Activated T-cell treated with anti-CD3 and anti-CD28 coated beads for 1 hour (primary cell): ENCODE data around the gene NXPE3.

Source experiments
- DNase-seq: peaks from one replicate; pipeline ENCODE4 v3.0.0-alpha.2; 2020; ENCODE audit warnings: low read depth

Gene NXPE3

DNA sequence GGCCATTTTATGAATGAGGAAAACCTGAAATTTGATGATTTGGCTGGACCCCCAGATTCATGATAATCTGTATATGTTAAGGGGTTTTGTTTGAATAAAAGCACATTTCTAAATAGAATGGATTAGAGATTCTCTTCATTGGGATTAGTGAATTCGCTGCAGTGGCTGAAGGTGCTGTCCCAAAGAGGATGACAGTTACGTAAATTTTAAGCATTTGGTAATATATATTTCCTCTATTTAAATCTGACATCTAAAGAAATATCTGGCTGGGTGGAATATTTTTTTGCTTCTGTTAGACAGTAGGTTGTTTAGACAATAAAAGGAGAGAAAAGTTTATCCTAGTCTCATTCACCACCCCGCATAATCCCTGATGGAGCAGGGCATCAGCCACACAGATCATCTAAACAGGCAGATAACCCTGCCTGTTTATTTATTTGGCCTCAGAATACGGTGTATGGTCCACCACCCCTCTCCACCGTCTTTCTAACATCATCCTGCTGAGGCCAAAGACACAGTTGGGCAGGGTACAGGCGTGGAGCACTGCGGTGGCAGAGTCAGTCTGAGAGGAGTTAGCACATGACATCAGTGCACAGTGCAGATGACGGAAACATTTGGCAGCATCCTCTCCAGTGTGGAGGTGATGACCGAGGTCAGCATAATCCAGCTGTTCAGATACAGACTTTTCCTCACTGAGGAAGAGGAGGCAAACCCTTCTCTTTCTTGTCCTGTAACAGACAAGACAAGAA is 49.9 kb downstream of the NXPE3 start:
- DNase-seq = no peak

DNA sequence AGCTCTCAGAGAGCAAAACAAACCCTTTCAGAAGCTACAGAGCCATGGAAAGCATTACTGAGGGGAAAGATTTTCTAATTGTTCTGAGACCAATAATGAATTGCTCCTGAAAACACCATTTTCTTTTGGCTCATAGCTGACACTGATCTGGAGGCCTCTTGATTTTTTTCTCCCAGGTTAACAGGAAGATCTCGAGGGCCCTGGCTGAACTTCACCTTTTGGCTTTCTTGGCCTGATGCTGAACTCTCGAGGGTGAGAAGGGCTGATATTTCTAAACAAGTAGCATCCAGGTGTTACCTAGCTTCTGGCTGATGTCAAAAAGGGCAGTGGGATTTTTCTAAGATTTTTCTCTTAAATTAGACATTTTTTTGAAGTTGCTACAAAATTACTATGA is 50.4 kb downstream of the NXPE3 start:
- DNase-seq = no peak

DNA sequence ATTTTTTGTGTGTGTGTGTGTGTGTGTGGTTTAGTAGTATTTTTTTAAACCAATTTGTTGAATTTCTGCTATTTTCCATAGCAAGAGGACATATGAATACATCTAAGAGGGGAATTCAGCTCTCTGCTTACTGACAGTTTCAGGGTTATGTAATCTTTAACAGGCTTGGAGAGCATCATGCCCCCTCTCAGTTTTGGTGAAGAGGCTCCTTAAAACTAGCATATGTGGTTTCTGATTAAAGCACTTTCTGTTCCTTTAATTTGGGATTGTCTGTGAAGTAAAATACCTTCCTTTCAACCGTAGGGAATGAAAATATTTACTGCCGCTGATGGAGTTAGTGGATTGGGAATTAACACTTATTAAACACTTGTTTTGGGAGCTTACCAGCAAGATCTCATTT is 50.9 kb downstream of the NXPE3 start:
- no peak for DNase-seq

DNA sequence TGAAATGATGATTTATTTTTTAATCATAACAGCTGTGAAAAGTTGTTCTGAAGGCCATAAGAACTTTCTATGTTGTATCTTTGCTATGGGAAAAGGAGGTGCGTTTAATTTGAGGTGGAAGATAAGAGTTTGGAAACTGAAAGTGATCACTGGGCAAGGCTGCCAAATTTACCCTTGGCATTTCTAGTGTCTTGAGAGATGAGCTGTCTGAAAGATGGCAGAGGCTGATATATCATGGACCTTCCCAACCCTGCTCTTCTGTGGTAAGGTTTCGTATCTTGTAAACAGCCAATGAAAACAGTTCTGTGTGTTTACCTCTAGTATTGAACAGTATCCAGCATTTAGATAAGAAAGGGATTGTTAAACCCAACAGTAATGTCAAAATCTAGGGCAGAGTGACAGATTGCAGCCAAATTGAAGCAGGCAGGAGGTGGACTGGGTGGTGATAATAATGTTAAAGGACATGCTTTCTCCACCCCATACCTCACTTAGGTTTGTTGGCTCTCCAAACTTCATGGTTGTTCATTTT is 54.5 kb downstream of the NXPE3 start:
- DNase-seq = no peak

DNA sequence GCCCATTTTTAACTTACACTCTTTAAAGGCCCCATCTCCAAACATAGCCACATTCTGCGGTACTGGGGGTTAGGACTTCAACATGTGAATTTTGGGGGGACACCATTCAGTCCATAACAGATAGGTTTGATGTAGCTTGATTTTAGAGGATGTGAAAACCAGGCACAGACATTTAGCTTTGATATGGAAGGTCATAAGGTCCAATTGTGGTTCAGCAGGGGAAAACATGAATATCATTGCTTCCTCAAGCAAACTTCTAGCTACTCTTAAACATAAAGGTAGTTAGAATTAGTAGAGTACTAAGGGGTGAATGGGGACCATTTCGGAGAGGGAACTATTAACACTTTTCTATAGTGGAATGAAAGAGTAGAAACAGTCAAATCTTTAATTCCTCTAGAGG is 56.7 kb downstream of the NXPE3 start:
- no peak for DNase-seq

DNA sequence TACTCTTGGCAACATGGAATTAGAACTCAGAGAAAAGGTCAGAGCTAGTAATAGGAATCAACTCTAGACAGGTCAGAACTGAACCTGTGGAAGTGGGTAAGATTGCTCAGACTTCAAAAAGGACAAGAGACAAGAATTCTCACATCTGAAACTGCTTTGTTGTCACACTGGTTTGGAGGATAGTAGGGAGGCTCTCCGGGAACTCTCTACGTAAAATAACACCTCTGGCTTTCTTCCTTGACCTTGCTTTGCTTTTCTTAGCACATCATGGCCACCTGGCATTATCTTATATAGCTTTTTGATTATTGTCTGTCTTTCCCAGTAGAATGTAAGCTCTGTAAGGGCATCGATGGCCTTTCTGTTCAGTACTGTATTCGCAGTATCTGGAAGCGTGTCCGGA is 57.1 kb downstream of the NXPE3 start:
- no peak for DNase-seq

DNA sequence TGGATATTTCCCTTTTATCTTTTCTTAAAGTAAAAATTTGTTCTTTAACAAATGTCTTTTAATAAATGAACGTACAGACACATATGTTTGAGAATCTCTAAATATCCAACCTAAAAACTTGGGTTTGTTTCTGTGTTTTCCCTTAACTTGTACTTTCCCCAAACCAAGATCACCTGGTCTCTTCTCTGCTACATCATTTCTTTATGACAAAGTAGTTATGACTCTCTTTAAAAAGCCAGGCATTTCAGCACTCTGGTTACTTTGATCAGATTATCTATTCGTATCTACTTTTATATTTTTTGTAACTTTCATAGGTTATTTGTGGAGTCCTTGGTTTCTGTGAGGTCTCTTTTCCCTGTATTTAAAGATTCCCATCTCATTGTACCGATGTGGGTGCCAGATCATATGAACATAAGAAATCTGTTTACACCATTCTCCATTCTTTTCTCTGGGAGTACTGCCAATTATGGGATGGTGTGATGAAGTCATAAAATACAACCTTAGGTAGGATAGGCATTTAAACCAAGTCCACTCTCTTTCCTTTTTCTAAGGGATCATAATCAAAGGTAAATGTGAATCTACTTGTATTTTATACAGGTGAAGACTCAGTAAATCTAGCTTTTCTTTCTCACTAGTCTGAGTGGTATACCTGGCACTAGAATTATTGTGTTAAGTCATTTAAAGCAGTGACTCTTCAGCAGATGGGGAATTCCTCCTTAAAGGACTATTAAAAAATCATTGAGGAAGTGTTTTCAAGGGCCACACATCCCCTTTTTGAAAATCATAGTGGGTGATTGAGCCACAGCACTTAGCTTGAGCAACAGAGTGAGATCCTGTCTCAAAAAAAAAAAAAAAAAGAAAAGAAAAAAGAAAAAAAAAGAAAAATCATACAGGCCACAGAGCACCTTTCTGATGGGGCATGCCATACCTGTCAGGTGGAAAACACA is 57.9 kb downstream of the NXPE3 start:
- no peak for DNase-seq

DNA sequence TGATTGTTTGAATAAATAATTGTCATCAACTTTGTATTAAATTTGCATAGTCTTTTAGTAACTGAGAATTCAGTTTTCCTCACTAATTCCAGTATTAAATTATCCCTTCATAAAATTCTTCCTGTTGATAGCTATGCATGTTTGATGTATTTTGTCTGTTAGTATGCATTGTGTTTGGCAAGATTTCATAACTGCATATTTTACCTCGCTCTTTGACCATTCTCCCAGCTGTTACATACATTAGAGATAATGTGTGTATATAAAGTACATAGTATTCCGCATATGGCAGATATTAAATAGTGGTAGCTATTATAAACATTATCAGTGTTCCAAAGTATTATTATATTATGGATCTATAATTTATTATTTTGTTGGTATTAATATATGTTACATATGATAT is 59.7 kb downstream of the NXPE3 start:
- DNase-seq = no peak

DNA sequence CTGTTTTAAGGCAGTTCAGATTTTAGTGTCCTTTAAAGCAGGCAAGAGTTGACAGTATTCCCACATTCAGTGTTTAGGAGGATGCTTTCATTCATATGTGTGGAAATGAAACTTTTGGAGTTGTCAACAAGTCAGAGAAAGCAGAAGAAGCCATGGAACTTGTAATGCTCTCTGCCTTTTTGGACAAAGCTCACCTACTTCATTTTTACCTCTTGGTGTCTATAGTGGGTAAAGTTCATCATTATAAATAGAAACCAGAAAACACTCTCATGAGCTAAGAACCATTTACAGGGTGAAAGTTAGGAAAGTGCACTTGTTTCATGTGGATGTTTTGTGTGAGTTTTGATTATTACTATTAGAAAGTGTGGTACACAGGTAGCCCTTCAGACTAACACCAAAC is 61.1 kb downstream of the NXPE3 start:
- no peak for DNase-seq

DNA sequence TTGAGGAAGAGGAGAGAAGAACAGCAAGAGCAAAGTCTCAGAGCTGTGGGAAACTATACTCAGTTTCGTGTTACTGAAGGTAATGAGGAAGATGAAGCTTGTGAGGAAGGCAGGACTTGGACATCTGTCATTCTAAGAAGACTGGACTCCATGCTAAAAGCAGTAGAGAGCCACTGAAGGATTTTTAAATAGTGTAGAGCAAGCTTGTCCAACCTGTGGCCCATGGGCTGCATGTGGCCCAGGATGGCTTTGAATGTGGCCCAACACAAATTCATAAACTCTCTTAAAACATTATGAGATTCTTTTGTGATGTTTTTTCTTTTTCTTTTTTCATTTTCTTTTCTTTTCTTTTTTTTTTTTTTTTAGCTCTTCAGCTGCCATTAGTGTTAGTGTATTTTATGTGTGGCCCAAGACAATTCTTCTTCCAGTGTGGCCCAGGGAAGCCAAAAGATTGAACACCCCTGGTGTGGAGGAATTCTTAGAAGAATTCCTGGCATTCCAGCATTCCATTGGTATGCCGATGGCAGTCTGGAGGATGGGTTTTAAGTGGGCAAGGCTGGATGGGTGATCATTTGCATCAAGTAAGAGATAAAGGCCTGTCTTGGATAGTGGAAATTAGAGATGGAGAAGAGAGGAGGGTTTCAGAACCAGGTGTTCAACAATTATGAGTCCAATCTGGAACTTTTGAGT is 63.4 kb downstream of the NXPE3 start:
- no peak for DNase-seq

DNA sequence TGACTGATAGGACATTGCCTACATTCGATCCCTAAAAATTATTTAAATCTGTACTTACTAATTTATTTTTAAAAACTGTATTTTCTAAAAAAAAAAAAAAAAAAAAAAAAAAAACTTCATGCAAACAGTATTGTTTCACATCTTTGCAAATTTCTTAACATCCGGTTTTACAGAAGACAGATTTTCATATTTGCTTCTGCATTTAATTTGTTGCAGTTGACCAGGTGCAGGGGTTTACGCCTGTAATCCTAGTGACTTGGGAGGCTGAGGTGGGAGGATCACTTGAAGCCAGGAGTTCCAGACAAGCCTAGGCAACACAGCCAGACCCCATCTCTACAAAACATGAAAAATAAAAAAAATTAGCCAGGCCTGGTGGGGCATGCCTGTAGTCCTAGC is 63.9 kb downstream of the NXPE3 start:
- DNase-seq = no peak

DNA sequence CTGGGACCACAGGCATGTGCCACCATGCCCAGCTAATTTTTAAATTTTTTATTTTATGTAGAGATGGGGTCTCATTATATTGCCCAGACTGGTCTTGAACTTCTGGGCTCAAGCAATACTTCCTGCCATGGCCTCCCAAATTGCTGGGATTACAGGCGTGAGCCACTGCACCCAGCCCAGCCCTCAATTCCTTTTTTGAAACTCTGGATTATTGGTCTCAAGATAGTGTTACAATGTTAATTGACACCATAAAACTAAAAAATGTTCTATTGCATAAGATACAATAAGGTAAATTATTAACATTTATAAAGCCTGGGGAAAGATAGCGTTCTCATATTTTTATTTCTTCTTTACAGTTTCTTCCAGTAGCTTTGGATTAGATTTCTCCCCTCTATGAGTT is 66.4 kb downstream of the NXPE3 start:
- DNase-seq = no peak

DNA sequence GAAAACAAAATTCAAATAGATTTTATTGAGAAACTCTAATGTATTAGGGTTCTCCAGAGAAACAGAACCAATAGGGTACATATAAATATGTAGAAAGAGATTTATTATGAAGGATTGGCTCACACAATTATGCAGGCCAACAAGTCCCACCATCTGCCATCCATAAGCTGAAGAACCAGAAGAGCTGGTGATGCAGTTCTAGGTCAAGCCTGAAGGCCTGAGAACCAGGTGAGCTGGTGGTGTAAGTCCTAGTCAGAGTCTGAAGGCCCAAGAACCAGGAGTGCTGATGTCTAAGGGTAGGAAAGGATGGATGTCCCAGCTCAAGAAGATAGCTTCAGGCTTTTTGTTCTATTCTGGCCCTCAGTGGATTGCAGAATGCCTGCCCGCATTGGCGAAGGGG is 67.7 kb downstream of the NXPE3 start:
- no peak for DNase-seq

DNA sequence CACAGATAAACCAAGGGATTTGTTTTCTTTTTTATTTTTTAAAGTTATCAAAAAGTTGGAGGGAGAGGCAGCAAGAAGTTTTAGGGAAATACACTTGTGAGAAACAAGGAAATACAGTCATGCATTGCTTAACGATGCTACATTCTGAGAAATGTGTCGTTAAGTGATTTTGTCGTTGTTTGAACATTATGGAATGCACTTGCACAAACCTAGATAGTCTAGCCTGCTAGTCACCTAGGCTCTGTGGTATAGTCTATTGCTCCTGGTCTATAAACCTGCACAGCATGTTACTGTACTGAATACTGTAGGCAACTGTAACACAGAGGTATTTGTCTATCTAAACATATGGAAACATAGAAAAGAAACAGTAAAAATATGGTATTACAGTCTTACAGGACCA is 68.3 kb downstream of the NXPE3 start:
- no peak for DNase-seq

DNA sequence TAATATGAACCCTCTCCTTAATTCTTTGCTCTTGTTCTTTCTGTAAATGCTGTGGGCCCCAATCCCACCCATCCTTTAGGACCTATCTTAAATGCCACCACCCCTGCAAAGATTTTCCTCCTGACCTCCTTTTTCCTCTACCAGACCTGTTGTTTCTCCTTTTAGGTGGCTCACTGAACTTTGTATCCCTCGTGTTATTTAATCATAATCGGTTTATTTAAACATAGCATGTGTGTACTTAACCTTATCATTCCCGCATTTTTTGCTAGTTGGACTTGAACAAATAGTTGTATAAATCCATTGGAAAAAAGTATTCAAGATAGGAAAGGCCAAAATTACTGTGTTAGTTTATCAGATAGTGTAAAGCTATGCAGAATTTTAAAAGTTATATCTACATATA is 69.3 kb downstream of the NXPE3 start:
- no peak for DNase-seq

DNA sequence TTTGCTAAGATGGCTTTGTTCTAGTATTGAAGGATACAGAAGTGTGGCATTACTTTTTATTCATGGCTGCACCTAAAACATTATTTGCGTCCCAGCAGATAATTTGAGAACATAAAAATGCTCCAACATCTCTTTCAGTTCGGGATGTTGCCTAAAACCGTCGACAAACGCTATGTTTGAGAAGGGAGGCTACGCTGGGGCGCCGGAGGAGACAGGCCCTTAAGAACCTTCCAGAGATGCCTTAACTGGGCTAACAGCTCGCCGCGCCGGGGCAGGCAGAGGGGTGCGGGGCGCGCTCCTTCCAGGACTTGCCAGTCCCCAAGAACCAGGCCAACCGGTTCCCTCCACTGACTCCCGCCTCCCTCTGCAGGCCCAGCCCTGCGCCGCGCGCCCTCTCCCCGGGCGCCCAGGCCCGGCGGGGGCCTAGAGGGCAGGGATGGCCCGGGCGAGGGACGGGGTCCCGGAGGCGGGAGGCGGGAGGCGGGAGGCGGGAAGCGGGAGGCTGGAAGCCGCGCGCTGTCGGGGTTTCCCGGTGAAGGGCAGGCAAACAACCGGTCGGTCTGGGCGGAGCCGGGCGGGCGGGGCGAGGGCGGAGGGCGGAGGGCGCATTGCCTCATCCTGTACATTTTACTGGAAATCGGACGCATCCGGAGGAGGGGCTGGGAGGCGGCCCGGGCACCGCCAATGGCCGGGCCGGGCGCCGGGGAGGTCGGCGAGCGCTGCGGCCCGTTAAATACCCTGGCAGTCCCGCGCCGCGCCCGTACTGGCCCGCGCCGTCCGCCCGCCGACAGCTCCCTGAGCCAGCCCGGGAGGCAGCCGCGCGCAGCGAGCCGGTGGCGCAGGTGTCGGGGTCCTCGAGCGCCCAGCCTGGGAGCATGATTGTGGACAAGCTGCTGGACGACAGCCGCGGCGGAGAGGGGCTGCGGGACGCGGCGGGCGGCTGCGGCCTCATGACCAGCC is 70.0 kb downstream of the NXPE3 start, which contains the start of gene NFKBIZ:
Gene NFKBIZ (plus strand): TSS at position 761 of the 960 bp plus-strand sequence. CDS start 115 bp downstream, at position 876.
- peak; percentile 88 for DNase-seq

DNA sequence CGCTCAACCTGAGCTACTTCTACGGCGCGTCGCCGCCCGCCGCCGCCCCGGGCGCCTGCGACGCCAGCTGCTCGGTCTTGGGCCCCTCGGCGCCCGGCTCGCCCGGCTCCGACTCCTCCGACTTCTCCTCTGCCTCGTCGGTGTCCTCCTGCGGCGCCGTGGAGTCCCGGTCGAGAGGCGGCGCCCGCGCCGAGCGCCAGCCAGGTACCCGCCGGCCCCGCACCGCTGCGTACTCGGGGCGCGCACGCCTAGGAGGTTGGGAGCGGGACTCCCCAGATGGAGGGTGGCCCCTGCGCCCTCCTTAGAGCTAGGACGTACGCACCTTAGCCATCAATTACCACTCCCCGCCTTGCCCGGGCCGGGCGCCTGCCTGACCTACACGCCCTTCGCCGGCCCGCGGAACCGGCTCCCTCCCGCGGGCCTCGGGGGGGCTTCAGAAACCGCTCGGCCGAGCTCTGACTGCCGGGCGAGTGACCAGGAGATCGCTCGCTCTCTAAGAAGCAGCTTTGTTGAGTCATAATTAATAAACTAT is 70.8 kb downstream of the NXPE3 start:
- peak; percentile 43 for DNase-seq

DNA sequence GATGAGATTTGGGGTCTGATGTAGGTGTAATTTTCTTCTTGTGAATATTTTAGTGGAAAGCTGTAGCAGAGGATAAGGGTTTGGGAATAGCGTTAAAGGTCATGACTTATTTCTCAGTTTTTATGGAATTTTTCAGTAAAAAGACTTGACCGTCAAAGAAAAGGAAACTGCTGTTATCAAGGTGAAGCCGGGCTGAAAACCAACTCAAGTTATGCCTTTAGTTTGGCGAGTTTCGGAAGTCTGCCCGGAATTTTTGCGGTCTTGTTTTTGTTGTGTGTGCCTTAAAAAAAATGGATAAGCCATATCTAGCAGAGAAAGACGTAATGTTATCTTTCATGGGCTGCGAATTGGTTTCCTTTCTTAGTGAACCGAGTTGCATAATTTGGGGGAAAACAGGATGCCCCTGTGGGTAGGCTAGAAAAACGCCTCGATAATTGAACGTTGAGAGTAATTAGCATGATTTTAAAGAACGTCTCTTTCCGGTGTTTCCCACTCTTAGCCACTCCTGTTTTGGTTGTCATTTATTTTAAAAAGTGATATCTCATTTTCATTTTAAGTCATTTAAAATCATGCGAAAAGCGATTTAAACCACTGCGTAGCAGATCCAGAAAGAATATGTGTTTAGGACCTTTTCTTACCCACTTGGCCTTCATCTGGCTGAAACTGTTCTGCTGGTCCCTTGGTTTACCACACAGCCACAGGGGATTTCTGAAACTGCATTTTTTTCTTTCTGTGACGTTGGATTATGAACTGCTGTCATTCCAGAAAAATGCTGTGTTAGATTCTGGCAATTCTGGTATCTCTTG is 71.4 kb downstream of the NXPE3 start:
- DNase-seq = no peak

DNA sequence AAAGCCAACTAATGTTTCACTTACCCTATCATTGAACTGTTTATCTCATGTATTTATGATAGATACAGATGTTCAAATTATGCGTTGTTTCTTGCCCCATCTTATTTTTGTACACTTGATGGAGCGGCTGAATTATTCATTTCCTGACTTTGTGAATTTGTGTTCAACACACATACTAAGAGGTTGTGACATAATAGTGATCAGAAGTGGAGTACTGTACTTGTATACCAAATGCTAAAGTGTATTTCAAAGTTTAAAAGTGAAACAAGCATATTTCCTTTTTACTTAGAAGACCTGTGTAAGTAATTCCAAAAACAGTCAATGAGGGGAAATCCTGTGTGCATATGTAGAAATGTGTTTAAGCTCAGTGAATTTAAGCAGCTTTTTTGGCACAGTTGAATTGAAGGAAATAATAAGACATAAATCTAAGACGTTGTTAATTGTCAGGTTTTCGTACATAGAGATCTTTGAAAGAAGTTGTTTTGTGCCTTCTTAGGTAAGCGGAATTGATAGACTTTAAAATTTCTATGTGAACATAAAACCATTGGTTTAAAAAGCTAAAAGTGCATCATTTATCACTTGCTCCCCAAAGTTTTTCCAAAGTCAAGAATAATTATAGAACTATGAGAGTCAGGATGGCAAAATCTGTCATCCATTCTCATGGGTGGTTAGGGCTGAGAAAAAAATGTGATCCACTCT is 72.2 kb downstream of the NXPE3 start:
- no peak for DNase-seq
